H9 (cell line): ENCODE data around the gene CYBB. TPM values are rescaled to one million over a fixed set of nuclear protein-coding genes. Genes with fewer than 3 reads are reported as not detected.

Source experiments
- DNase-seq: peaks from one replicate; pipeline ENCODE4 v3.0.0-alpha.2; 2017
- H2AFZ ChIP-seq: one replicate; pipeline ENCODE4 v1.6.1; 2013; ENCODE audit warnings: mild to moderate bottlenecking, low read length, control low read depth, moderate library complexity
- H2AK5ac ChIP-seq: 2 replicates; pipeline ENCODE4 v1.6.1; 2013; ENCODE audit warnings: low read length, control low read depth, mixed read lengths; ENCODE audit not compliant: insufficient read length
- H2BK120ac ChIP-seq: one replicate; pipeline ENCODE4 v1.6.1; 2013; ENCODE audit warnings: low read depth, mild to moderate bottlenecking, low read length, control low read depth, inconsistent platforms; ENCODE audit not compliant: poor library complexity, severe bottlenecking
- H2BK12ac ChIP-seq: 2 replicates; pipeline ENCODE4 v1.6.1; 2013; ENCODE audit warnings: low read length, control low read depth, mixed read lengths, low read depth; ENCODE audit not compliant: insufficient read length
- H2BK15ac ChIP-seq: 2 replicates; pipeline ENCODE4 v1.6.1; 2013; ENCODE audit warnings: low read depth, low read length, control low read depth
- H2BK20ac ChIP-seq: one replicate; pipeline ENCODE4 v1.6.1; 2013; ENCODE audit warnings: low read depth, mild to moderate bottlenecking, low read length, control low read depth, inconsistent platforms; ENCODE audit not compliant: poor library complexity, severe bottlenecking
- H2BK5ac ChIP-seq: 2 replicates; pipeline ENCODE4 v1.6.1; 2013; ENCODE audit warnings: low read length, control low read depth, mixed read lengths; ENCODE audit not compliant: insufficient read length
- H3K14ac ChIP-seq: 2 replicates; pipeline ENCODE4 v1.6.1; 2013; ENCODE audit warnings: low read length, control low read depth; ENCODE audit not compliant: insufficient read depth
- H3K18ac ChIP-seq: 2 replicates; pipeline ENCODE4 v1.6.1; 2013; ENCODE audit warnings: low read depth, mild to moderate bottlenecking, mixed read lengths, low read length, control low read depth; ENCODE audit not compliant: insufficient read length
- H3K23ac ChIP-seq: 2 replicates; pipeline ENCODE4 v1.6.1; 2013; ENCODE audit warnings: low read length, control low read depth, mixed read lengths, low read depth; ENCODE audit not compliant: insufficient read length
- H3K23me2 ChIP-seq: 2 replicates; pipeline ENCODE4 v1.6.1; 2013; ENCODE audit warnings: low read depth, mild to moderate bottlenecking, mixed read lengths, low read length, control low read depth; ENCODE audit not compliant: insufficient read length, poor library complexity, severe bottlenecking
- H3K27ac ChIP-seq: 2 replicates; pipeline ENCODE4 v1.5.1; 2013; ENCODE audit warnings: low read length, control low read depth, mixed read lengths, low read depth; ENCODE audit not compliant: insufficient read length
- H3K27me3 ChIP-seq: 2 replicates; pipeline ENCODE4 v1.6.1; 2013; ENCODE audit warnings: low read length, control low read depth, inconsistent platforms; ENCODE audit not compliant: insufficient read depth
- H3K4ac ChIP-seq: 2 replicates; pipeline ENCODE4 v1.6.1; 2013; ENCODE audit warnings: low read depth, mild to moderate bottlenecking, control low read depth, inconsistent platforms, low read length, moderate library complexity
- H3K4me1 ChIP-seq: 2 replicates; pipeline ENCODE4 v1.6.1; 2013; ENCODE audit warnings: low read length, control low read depth, inconsistent platforms; ENCODE audit not compliant: insufficient read depth
- H3K4me2 ChIP-seq: 2 replicates; pipeline ENCODE4 v1.6.1; 2013; ENCODE audit warnings: low read length, control low read depth, mixed read lengths; ENCODE audit not compliant: insufficient read length, insufficient read depth
- H3K56ac ChIP-seq: 2 replicates; pipeline ENCODE4 v1.6.1; 2013; ENCODE audit warnings: low read depth, mild to moderate bottlenecking, mixed read lengths, low read length, control low read depth; ENCODE audit not compliant: insufficient read length
- H3K79me1 ChIP-seq: 2 replicates; pipeline ENCODE4 v1.6.1; 2013; ENCODE audit warnings: low read depth, mild to moderate bottlenecking, moderate library complexity, low read length, control low read depth, inconsistent platforms; ENCODE audit not compliant: insufficient read depth, poor library complexity, severe bottlenecking
- H3K79me2 ChIP-seq: 2 replicates; pipeline ENCODE4 v1.6.1; 2013; ENCODE audit warnings: low read length, control low read depth, inconsistent platforms; ENCODE audit not compliant: insufficient read depth
- H3K9ac ChIP-seq: 2 replicates; pipeline ENCODE4 v1.6.1; 2013; ENCODE audit warnings: low read length, control low read depth, mixed read lengths; ENCODE audit not compliant: insufficient read length; ENCODE audit errors: extremely low read depth
- H3K9me3 ChIP-seq: one replicate; pipeline ENCODE4 v1.6.1; 2013; ENCODE audit warnings: low read depth, low read length, inconsistent platforms; ENCODE audit not compliant: control insufficient read depth
- H3T11ph ChIP-seq: one replicate; pipeline ENCODE4 v1.6.1; 2013; ENCODE audit warnings: mild to moderate bottlenecking, low read length, control low read depth, inconsistent platforms
- H4K20me1 ChIP-seq: one replicate; pipeline ENCODE4 v1.6.1; 2013; ENCODE audit not compliant: control insufficient read depth, insufficient read length, insufficient read depth
- H4K5ac ChIP-seq: 2 replicates; pipeline ENCODE4 v1.6.1; 2013; ENCODE audit warnings: low read depth, mild to moderate bottlenecking, mixed read lengths, low read length, control low read depth; ENCODE audit not compliant: insufficient read length
- H4K8ac ChIP-seq: replicated peaks from 2 replicates; pipeline ENCODE4 v1.6.1; 2013; ENCODE audit warnings: low read length, control low read depth, mixed read lengths, low read depth; ENCODE audit not compliant: insufficient read length
- H4K91ac ChIP-seq: 2 replicates; pipeline ENCODE4 v1.6.1; 2013; ENCODE audit warnings: low read depth, mild to moderate bottlenecking, moderate library complexity, mixed read lengths, low read length, control low read depth; ENCODE audit not compliant: insufficient read length
- H3K27ac Mint-ChIP-seq, 3 experiments: 2 replicates in 2 of 3; 3 replicates in 1 of 3; pipeline ENCODE4 v1.8.0; 2020 to 2021; ENCODE audit warnings: mixed read lengths in 3 of 3, mild to moderate bottlenecking in 1 of 3, moderate library complexity in 1 of 3
- H3K27me3 Mint-ChIP-seq: 2 replicates; pipeline ENCODE4 v1.8.0; 2021; ENCODE audit warnings: low read depth, mild to moderate bottlenecking, moderate library complexity, mixed read lengths
- H3K36me3 Mint-ChIP-seq, 3 experiments: 2 replicates in 2 of 3; 3 replicates in 1 of 3; pipeline ENCODE4 v1.8.0; 2020 to 2021; ENCODE audit warnings: low read depth in 3 of 3, mixed read lengths in 3 of 3; ENCODE audit not compliant: insufficient read depth in 1 of 3
- H3K4me1 Mint-ChIP-seq, 2 experiments: 2 replicates each; pipeline ENCODE4 v1.8.0; 2020; ENCODE audit warnings: mixed read lengths in 2 of 2
- H3K4me3 Mint-ChIP-seq, 2 experiments: 2 replicates in 1 of 2; 3 replicates in 1 of 2; pipeline ENCODE4 v1.8.0; 2020 to 2021; ENCODE audit warnings: mild to moderate bottlenecking in 2 of 2, mixed read lengths in 2 of 2, moderate library complexity in 1 of 2
- H3K9me3 Mint-ChIP-seq, 2 experiments: 2 replicates in 1 of 2; 3 replicates in 1 of 2; pipeline ENCODE4 v1.8.0; 2020; ENCODE audit warnings: mild to moderate bottlenecking in 2 of 2, mixed read lengths in 2 of 2, moderate library complexity in 1 of 2
- WGBS: extraction: QIAGEN DNeasy Blood & Tissue Kit; methylation state at CpG from one replicate; pipeline ENCODE4 v1.1.7; 2013; ENCODE audit warnings: missing lambda C conversion rate, low lambda C conversion rate, mixed read lengths; ENCODE audit not compliant: insufficient read length; ENCODE audit errors: extremely low coverage; 5-methylcytosine and 5-hydroxymethylcytosine counted together
- total RNA-seq: library from RNA; stranded (reverse); gene quantifications from 2 replicates; pipeline ENCODE4 v1.2.1, GENCODE V29; 2021
- TF ChIP-seq, protein P1 (sequence below): fragments of 200-600 bp; sonication (generic); conservative IDR thresholded peaks from 3 replicates; pipeline ENCODE4 v1.8.0; 2021; ENCODE audit warnings: antibody characterized with exemption, mild to moderate bottlenecking

The CYBB gene
- total RNA-seq, 1 experiment from 2014 or later, result 0.07 TPM

- Histone ChIP-seq H2BK12ac (no peak overlapping the region), H4K8ac (no peak overlapping the region), H3K4me2 (no peak overlapping the region), H2BK20ac (no peak overlapping the region), H3K9ac (no peak overlapping the region), H4K91ac (no peak overlapping the region), H3K14ac (no peak overlapping the region), H3K27ac (no peak overlapping the region), H4K5ac (no peak overlapping the region), H3K27me3 (no peaks in the 10 kb centered on the region), H3K4me1 (peaks cover 2% of the 10 kb centered on the region; the same call in 1 of the 2 replicates), H2BK15ac (no peak overlapping the region), H3K23me2 (no peaks in the 10 kb centered on the region), H3T11ph (no peak overlapping the region), H3K23ac (no peak overlapping the region), H3K9me3 (no peaks in the 10 kb centered on the region), H4K20me1 (no peaks in the 10 kb centered on the region), H3K56ac (no peak overlapping the region), H3K79me2 (no peaks in the 10 kb centered on the region), H3K18ac (no peak overlapping the region), H2AFZ (no peak overlapping the region), H3K4ac (no peak overlapping the region), H2BK5ac (no peak overlapping the region), H2AK5ac (no peak overlapping the region), H3K79me1 (no peaks in the 10 kb centered on the region), H2BK120ac (no peak overlapping the region)
- H3K27ac Mint-ChIP-seq, result peak overlapping the region in 1 of 3 experiments; percentile 68; a peak in 1 of 7 replicates
- TF ChIP-seq, protein P1, sequence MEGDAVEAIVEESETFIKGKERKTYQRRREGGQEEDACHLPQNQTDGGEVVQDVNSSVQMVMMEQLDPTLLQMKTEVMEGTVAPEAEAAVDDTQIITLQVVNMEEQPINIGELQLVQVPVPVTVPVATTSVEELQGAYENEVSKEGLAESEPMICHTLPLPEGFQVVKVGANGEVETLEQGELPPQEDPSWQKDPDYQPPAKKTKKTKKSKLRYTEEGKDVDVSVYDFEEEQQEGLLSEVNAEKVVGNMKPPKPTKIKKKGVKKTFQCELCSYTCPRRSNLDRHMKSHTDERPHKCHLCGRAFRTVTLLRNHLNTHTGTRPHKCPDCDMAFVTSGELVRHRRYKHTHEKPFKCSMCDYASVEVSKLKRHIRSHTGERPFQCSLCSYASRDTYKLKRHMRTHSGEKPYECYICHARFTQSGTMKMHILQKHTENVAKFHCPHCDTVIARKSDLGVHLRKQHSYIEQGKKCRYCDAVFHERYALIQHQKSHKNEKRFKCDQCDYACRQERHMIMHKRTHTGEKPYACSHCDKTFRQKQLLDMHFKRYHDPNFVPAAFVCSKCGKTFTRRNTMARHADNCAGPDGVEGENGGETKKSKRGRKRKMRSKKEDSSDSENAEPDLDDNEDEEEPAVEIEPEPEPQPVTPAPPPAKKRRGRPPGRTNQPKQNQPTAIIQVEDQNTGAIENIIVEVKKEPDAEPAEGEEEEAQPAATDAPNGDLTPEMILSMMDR, result no peak
- H3K27me3 Mint-ChIP-seq, result no peaks in the 10 kb centered on the region
- H3K36me3 Mint-ChIP-seq, result peaks cover 0 to 1% (median 0%) of the 10 kb centered on the region in 3 experiments; a peak in 1 of 7 replicates
- WGBS, result no CpG with 5 or more reads among the region's 3 CpGs
- no peak for DNase-seq
- peaks cover 33 to 35% of the 10 kb centered on the region in 2 experiments for H3K9me3 Mint-ChIP-seq
- no peaks in the 10 kb centered on the region; a peak in 1 of 4 replicates for H3K4me1 Mint-ChIP-seq
- H3K4me3 Mint-ChIP-seq, result no peak overlapping the region
These were observed 2.0 kb downstream of the CYBB start for GRCh38 chrX:37781814-37782213.
